Measurements from ENCODE around the gene STK40.

DNA sequence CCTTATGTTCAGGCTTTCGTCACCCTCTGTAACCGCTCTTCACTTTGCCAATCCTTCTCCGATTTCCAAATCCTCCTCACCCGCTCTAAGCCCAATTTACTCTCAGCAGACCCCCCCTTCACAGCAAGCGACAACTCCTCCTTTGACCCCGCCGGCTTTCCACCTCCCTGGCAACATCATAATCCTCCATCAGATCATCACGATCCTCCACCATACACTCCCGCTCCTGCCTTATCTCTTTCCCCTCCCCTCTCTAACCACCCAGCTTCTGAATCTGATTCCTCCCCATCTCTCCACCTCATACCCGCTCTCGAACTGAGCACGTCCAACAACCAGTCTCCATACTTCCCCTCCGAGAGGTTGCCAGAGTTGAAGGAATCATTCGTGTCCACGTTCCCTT, 54.8 kb downstream of the STK40 start:
- TF ChIP-seq, protein P1, sequence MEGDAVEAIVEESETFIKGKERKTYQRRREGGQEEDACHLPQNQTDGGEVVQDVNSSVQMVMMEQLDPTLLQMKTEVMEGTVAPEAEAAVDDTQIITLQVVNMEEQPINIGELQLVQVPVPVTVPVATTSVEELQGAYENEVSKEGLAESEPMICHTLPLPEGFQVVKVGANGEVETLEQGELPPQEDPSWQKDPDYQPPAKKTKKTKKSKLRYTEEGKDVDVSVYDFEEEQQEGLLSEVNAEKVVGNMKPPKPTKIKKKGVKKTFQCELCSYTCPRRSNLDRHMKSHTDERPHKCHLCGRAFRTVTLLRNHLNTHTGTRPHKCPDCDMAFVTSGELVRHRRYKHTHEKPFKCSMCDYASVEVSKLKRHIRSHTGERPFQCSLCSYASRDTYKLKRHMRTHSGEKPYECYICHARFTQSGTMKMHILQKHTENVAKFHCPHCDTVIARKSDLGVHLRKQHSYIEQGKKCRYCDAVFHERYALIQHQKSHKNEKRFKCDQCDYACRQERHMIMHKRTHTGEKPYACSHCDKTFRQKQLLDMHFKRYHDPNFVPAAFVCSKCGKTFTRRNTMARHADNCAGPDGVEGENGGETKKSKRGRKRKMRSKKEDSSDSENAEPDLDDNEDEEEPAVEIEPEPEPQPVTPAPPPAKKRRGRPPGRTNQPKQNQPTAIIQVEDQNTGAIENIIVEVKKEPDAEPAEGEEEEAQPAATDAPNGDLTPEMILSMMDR (IDR thresholded peaks at IDR 0.05; ENCODE audit: low read depth, low read length, poor library complexity, severe bottlenecking), result no peak
- TF ChIP-seq EZH2phosphoT487 (IDR thresholded peaks at IDR 0.05; ENCODE audit: borderline replicate concordance, low read length), result no peak

Measured in DOHH2 (cell line).